ENCODE results near the gene NABP1. TPM values are rescaled to one million over a fixed set of nuclear protein-coding genes. Genes with fewer than 3 reads are reported as not detected.
A peak's percentile ranks its signal among the peaks of the same experiment; 100 is the strongest.
"Not testable (repeated sequence)": the region's sequence is repeated elsewhere in the genome, so short reads cannot be mapped to it uniquely, and the experiment has no call there.

The NABP1 gene
- total and polyA plus RNA-seq, 4 donors: 3.6 to 35.5 (median 18.4) TPM

DNA sequence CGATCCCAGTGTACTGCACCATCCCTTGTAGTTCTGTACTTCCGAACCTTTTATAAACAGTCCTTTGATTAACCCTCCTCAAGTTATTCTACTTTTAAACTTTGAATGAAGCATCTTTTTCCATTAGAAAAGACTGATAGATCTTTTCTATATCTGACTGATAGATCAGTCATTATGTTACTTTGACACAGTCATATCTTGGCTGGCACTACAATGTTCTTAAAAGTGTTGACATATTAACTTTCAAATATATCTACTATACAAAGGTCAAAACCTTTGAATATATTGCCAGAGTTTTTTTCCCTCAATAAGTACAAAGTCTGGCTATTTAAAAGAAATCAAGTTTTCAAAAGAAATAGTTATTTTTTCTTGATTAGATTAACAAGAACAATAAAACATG is 35.4 kb upstream of the NABP1 start:
- H3K36me3 ChIP-seq (ENCODE audit: control insufficient read depth in 4 of 4, insufficient read depth in 3 of 4, low read depth in 1 of 4, low read length in 3 of 4): no peaks in the 10 kb centered on the region
- no peak overlapping the region for H3K9ac ChIP-seq (ENCODE audit: low read depth in 1 of 2, low read length in 2 of 2)
- H3K27me3 ChIP-seq (ENCODE audit: control insufficient read depth in 4 of 4, insufficient read depth in 4 of 4, low read length in 3 of 4): no peaks in the 10 kb centered on the region
- no peaks in the 10 kb centered on the region for H3K9me3 ChIP-seq (ENCODE audit: control insufficient read depth in 4 of 4, low read length in 3 of 4)
- peaks cover 0 to 7% (median 2%) of the 10 kb centered on the region in 4 donors for H3K4me1 ChIP-seq (ENCODE audit: control insufficient read depth in 4 of 4, insufficient read depth in 4 of 4, low read length in 3 of 4)
- WGBS: 68% methylated on average over 2 of the region's 2 CpGs
- DNase-seq (ENCODE audit: low spot score): no peak
- TF ChIP-seq FOXA2 (IDR thresholded peaks at IDR 0.05) (no peak), HNF4A (conservative IDR thresholded peaks at IDR 0.05) (peak; percentile 42 to 68), RAD21 (IDR thresholded peaks at IDR 0.05) (no peak)
- no peak overlapping the region for H3K4me3 ChIP-seq (ENCODE audit: low read depth in 1 of 3, low read length in 3 of 3)
- no peak overlapping the region for H3K27ac ChIP-seq (ENCODE audit: low read depth in 1 of 2, low read length in 2 of 2)

DNA sequence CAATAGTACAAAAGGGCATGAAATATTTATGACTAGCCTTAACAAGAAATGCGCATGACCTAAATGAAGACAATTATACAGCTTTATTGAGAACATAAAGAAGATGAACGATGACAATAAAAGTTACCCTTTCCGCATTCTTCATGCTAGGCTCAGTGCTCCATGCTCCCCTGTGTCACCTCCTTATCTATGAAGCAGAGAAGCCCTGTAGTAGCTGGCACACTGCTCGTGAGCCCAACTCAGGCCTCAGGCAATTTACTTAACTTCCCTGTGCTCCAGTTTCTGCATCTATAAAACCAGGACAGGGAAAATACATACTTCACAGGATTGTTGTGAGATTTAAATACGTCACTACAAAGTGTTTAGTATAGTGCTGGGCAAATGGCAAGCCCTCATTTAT is 34.5 kb upstream of the NABP1 start:
- peaks cover 0 to 7% (median under 1%) of the 10 kb centered on the region in 4 donors for H3K4me1 ChIP-seq (ENCODE audit: control insufficient read depth in 4 of 4, insufficient read depth in 4 of 4, low read length in 3 of 4)
- H3K36me3 ChIP-seq (ENCODE audit: control insufficient read depth in 4 of 4, insufficient read depth in 3 of 4, low read depth in 1 of 4, low read length in 3 of 4): no peaks in the 10 kb centered on the region
- no peak overlapping the region for H3K27ac ChIP-seq (ENCODE audit: low read depth in 1 of 2, low read length in 2 of 2)
- 85% methylated on average over 5 of the region's 5 CpGs for WGBS
- no peak overlapping the region for H3K9ac ChIP-seq (ENCODE audit: low read depth in 1 of 2, low read length in 2 of 2)
- H3K9me3 ChIP-seq (ENCODE audit: control insufficient read depth in 4 of 4, low read length in 3 of 4): no peaks in the 10 kb centered on the region
- no peak for DNase-seq (ENCODE audit: low spot score)
- no peak overlapping the region for H3K4me3 ChIP-seq (ENCODE audit: low read depth in 1 of 3, low read length in 3 of 3)
- TF ChIP-seq FOXA2 (IDR thresholded peaks at IDR 0.05): no peak
- TF ChIP-seq TAF1 (conservative IDR thresholded peaks at IDR 0.05): no peak
- no peak for TF ChIP-seq EGR1 (IDR thresholded peaks at IDR 0.05; ENCODE audit: low read depth in 2 of 2)
- no peak for TF ChIP-seq YY1 (IDR thresholded peaks at IDR 0.05)
- TF ChIP-seq, protein P1, sequence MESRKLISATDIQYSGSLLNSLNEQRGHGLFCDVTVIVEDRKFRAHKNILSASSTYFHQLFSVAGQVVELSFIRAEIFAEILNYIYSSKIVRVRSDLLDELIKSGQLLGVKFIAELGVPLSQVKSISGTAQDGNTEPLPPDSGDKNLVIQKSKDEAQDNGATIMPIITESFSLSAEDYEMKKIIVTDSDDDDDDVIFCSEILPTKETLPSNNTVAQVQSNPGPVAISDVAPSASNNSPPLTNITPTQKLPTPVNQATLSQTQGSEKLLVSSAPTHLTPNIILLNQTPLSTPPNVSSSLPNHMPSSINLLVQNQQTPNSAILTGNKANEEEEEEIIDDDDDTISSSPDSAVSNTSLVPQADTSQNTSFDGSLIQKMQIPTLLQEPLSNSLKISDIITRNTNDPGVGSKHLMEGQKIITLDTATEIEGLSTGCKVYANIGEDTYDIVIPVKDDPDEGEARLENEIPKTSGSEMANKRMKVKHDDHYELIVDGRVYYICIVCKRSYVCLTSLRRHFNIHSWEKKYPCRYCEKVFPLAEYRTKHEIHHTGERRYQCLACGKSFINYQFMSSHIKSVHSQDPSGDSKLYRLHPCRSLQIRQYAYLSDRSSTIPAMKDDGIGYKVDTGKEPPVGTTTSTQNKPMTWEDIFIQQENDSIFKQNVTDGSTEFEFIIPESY (IDR thresholded peaks at IDR 0.05): no peak
- TF ChIP-seq RAD21 (IDR thresholded peaks at IDR 0.05): no peak
- TF ChIP-seq, protein P2, sequence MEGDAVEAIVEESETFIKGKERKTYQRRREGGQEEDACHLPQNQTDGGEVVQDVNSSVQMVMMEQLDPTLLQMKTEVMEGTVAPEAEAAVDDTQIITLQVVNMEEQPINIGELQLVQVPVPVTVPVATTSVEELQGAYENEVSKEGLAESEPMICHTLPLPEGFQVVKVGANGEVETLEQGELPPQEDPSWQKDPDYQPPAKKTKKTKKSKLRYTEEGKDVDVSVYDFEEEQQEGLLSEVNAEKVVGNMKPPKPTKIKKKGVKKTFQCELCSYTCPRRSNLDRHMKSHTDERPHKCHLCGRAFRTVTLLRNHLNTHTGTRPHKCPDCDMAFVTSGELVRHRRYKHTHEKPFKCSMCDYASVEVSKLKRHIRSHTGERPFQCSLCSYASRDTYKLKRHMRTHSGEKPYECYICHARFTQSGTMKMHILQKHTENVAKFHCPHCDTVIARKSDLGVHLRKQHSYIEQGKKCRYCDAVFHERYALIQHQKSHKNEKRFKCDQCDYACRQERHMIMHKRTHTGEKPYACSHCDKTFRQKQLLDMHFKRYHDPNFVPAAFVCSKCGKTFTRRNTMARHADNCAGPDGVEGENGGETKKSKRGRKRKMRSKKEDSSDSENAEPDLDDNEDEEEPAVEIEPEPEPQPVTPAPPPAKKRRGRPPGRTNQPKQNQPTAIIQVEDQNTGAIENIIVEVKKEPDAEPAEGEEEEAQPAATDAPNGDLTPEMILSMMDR (IDR thresholded peaks at IDR 0.05; ENCODE audit: low read depth, low read length, missing input control): no peak
- TF ChIP-seq HNF4G (IDR thresholded peaks at IDR 0.05): no peak
- no peak for TF ChIP-seq FOXA1 (IDR thresholded peaks at IDR 0.05)
- no peak for TF ChIP-seq RXRA (IDR thresholded peaks at IDR 0.05)
- TF ChIP-seq, protein P3, sequence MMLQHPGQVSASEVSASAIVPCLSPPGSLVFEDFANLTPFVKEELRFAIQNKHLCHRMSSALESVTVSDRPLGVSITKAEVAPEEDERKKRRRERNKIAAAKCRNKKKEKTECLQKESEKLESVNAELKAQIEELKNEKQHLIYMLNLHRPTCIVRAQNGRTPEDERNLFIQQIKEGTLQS (IDR thresholded peaks at IDR 0.05): no peak
- no peak for TF ChIP-seq JUND (IDR thresholded peaks at IDR 0.05)
- TF ChIP-seq, protein P4, sequence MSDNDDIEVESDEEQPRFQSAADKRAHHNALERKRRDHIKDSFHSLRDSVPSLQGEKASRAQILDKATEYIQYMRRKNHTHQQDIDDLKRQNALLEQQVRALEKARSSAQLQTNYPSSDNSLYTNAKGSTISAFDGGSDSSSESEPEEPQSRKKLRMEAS (IDR thresholded peaks at IDR 0.05): no peak
- TF ChIP-seq, protein P5, sequence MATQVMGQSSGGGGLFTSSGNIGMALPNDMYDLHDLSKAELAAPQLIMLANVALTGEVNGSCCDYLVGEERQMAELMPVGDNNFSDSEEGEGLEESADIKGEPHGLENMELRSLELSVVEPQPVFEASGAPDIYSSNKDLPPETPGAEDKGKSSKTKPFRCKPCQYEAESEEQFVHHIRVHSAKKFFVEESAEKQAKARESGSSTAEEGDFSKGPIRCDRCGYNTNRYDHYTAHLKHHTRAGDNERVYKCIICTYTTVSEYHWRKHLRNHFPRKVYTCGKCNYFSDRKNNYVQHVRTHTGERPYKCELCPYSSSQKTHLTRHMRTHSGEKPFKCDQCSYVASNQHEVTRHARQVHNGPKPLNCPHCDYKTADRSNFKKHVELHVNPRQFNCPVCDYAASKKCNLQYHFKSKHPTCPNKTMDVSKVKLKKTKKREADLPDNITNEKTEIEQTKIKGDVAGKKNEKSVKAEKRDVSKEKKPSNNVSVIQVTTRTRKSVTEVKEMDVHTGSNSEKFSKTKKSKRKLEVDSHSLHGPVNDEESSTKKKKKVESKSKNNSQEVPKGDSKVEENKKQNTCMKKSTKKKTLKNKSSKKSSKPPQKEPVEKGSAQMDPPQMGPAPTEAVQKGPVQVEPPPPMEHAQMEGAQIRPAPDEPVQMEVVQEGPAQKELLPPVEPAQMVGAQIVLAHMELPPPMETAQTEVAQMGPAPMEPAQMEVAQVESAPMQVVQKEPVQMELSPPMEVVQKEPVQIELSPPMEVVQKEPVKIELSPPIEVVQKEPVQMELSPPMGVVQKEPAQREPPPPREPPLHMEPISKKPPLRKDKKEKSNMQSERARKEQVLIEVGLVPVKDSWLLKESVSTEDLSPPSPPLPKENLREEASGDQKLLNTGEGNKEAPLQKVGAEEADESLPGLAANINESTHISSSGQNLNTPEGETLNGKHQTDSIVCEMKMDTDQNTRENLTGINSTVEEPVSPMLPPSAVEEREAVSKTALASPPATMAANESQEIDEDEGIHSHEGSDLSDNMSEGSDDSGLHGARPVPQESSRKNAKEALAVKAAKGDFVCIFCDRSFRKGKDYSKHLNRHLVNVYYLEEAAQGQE (IDR thresholded peaks at IDR 0.05): no peak
- TF ChIP-seq HNF4A (conservative IDR thresholded peaks at IDR 0.05): no peak
- H3K27me3 ChIP-seq (ENCODE audit: control insufficient read depth in 4 of 4, insufficient read depth in 4 of 4, low read length in 3 of 4): no peaks in the 10 kb centered on the region

DNA sequence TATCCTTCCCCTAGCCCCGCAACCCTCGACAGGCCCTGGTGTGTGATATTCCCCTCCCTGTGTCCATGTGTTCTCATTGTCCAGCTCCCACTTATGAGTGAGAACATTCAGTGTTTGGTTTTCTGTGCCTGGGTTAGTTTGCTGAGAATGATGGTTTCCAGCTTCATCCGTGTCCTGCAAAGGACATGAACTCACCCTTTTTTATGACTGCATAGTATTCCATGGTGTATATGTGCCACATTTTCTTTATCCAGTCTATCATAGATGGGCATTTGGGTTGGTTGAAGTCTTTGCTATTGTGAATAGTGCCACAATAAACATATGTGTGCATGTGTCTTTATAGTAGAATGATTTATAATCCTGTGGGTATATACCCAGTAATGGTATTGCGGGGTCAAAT is 33.3 kb upstream of the NABP1 start:
- WGBS: 86% methylated on average over 4 of the region's 4 CpGs
- not testable (repeated sequence) for H3K9me3 ChIP-seq (ENCODE audit: control insufficient read depth in 4 of 4, low read length in 3 of 4); H3K27ac ChIP-seq (ENCODE audit: low read depth in 1 of 2, low read length in 2 of 2); H3K36me3 ChIP-seq (ENCODE audit: control insufficient read depth in 4 of 4, insufficient read depth in 3 of 4, low read depth in 1 of 4, low read length in 3 of 4); DNase-seq (ENCODE audit: low spot score); H3K9ac ChIP-seq (ENCODE audit: low read depth in 1 of 2, low read length in 2 of 2); H3K27me3 ChIP-seq (ENCODE audit: control insufficient read depth in 4 of 4, insufficient read depth in 4 of 4, low read length in 3 of 4); H3K4me1 ChIP-seq (ENCODE audit: control insufficient read depth in 4 of 4, insufficient read depth in 4 of 4, low read length in 3 of 4); H3K4me3 ChIP-seq (ENCODE audit: low read depth in 1 of 3, low read length in 3 of 3)
